Smooth muscle cell (in vitro differentiated cells): ENCODE data around the gene IER5L. TPM values are rescaled to one million over a fixed set of nuclear protein-coding genes. Genes with fewer than 3 reads are reported as not detected.
"Not testable (repeated sequence)": the region's sequence is repeated elsewhere in the genome, so short reads cannot be mapped to it uniquely, and the experiment has no call there.

Source experiments
- DNase-seq: peaks from one replicate; lab custom pipeline; 2025; ENCODE audit not compliant: unreplicated experiment; lab: John Stamatoyannopoulos, UW
- H2AFZ ChIP-seq: fragments of 200-600 bp; sonication (generic); 2 replicates; pipeline ENCODE4 v1.6.0; 2016; ENCODE audit warnings: antibody characterized with exemption, low read depth, mild to moderate bottlenecking
- H3F3A ChIP-seq: fragments of 200-600 bp; sonication (generic); 2 replicates; pipeline ENCODE4 v1.6.0; 2017; ENCODE audit warnings: antibody characterized with exemption, low read depth
- H3K27ac ChIP-seq: fragments of 200-600 bp; sonication (generic); 2 replicates; pipeline ENCODE4 v1.5.1; 2016; ENCODE audit warnings: low read depth, mild to moderate bottlenecking
- H3K27me3 ChIP-seq: fragments of 200-600 bp; sonication (generic); 2 replicates; pipeline ENCODE4 v1.6.1; 2016; ENCODE audit warnings: low read depth, mild to moderate bottlenecking
- H3K36me3 ChIP-seq: fragments of 200-600 bp; sonication (generic); 2 replicates; pipeline ENCODE4 v1.5.1; 2016; ENCODE audit warnings: low read depth
- H3K4me1 ChIP-seq: fragments of 200-600 bp; sonication (generic); 2 replicates; pipeline ENCODE4 v1.5.1; 2016; ENCODE audit warnings: low read depth
- H3K4me2 ChIP-seq: fragments of 200-600 bp; sonication (generic); 2 replicates; pipeline ENCODE4 v1.6.0; 2016; ENCODE audit warnings: mild to moderate bottlenecking
- H3K4me3 ChIP-seq: fragments of 200-600 bp; sonication (generic); 2 replicates; pipeline ENCODE4 v1.5.1; 2016; ENCODE audit warnings: mild to moderate bottlenecking
- H3K79me2 ChIP-seq: fragments of 200-600 bp; sonication (generic); 2 replicates; pipeline ENCODE4 v1.6.0; 2016; ENCODE audit warnings: low read depth, mild to moderate bottlenecking
- H3K9ac ChIP-seq: fragments of 200-600 bp; sonication (generic); 2 replicates; pipeline ENCODE4 v1.6.0; 2016; ENCODE audit warnings: low read depth
- H3K9me3 ChIP-seq: fragments of 200-600 bp; sonication (generic); replicated peaks from 2 replicates; pipeline ENCODE4 v1.5.1; 2016; ENCODE audit warnings: low read depth
- H4K20me1 ChIP-seq: fragments of 200-600 bp; sonication (generic); 2 replicates; pipeline ENCODE4 v1.6.0; 2016; ENCODE audit warnings: low read depth
- WGBS: methylation state at CpG from one replicate; pipeline ENCODE4 v1.1.7; 2016; ENCODE audit warnings: low lambda C conversion rate; 5-methylcytosine and 5-hydroxymethylcytosine counted together
- polyA plus RNA-seq: library from polyadenylated mRNA; unstranded; fragments of >200 nt; fragmentation: Nextera tagmentation; extraction: Ambion mirVana; gene quantifications from 2 replicates; pipeline ENCODE4 v1.2.1, GENCODE V29; 2016
- total RNA-seq: library from RNA; depleted of rRNA; stranded (reverse); fragments of >200 nt; gene quantifications from 2 replicates; pipeline ENCODE4 v1.2.3, GENCODE V29; 2014
- TF ChIP-seq, protein P1 (sequence below): fragments of 200-600 bp; sonication (generic); IDR thresholded peaks from 2 replicates; pipeline ENCODE4 v1.5.1; 2017; ENCODE audit warnings: borderline replicate concordance, mild to moderate bottlenecking, antibody characterized with exemption; ENCODE audit not compliant: insufficient read depth, poor library complexity, severe bottlenecking

The IER5L gene
- total and polyA plus RNA-seq, 2 experiments from 2014 or later: 28.3 to 31.7 TPM

DNA sequence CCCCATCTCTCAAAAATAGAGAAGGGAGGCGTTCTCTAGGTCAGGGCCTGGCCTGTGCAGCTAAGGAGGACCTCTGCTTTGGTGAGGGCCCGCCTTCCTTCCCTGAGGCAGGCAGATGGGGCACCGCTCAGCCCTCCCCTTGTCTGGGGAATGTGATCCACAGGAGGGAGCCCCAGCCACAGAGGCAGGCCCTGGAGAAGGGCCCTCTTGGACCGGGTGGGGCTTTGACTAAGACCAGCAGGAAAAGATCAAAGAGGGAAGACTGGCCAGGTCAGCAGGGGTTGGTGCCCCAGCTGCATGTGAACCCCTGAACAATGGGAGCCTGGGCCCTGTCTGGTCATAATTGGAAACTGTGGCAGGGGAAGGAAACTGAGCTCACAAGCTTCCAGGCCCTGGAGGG, 45.0 kb downstream of the IER5L start:
- peaks cover 6% of the 10 kb centered on the region for H3F3A ChIP-seq
- no peak overlapping the region for H2AFZ ChIP-seq
- no peak overlapping the region for H3K4me2 ChIP-seq
- no peaks in the 10 kb centered on the region for H3K79me2 ChIP-seq
- H3K36me3 ChIP-seq: peaks cover 4% of the 10 kb centered on the region
- no peak for DNase-seq
- no peak overlapping the region for H3K9ac ChIP-seq
- H3K4me3 ChIP-seq: no peak overlapping the region
- WGBS: 90% methylated on average over 4 of the region's 4 CpGs
- H3K9me3 ChIP-seq: no peaks in the 10 kb centered on the region
- no peaks in the 10 kb centered on the region for H3K4me1 ChIP-seq
- no peaks in the 10 kb centered on the region for H4K20me1 ChIP-seq
- H3K27me3 ChIP-seq: no peaks in the 10 kb centered on the region
- TF ChIP-seq, protein P1, sequence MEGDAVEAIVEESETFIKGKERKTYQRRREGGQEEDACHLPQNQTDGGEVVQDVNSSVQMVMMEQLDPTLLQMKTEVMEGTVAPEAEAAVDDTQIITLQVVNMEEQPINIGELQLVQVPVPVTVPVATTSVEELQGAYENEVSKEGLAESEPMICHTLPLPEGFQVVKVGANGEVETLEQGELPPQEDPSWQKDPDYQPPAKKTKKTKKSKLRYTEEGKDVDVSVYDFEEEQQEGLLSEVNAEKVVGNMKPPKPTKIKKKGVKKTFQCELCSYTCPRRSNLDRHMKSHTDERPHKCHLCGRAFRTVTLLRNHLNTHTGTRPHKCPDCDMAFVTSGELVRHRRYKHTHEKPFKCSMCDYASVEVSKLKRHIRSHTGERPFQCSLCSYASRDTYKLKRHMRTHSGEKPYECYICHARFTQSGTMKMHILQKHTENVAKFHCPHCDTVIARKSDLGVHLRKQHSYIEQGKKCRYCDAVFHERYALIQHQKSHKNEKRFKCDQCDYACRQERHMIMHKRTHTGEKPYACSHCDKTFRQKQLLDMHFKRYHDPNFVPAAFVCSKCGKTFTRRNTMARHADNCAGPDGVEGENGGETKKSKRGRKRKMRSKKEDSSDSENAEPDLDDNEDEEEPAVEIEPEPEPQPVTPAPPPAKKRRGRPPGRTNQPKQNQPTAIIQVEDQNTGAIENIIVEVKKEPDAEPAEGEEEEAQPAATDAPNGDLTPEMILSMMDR: no peak
- no peak overlapping the region for H3K27ac ChIP-seq

DNA sequence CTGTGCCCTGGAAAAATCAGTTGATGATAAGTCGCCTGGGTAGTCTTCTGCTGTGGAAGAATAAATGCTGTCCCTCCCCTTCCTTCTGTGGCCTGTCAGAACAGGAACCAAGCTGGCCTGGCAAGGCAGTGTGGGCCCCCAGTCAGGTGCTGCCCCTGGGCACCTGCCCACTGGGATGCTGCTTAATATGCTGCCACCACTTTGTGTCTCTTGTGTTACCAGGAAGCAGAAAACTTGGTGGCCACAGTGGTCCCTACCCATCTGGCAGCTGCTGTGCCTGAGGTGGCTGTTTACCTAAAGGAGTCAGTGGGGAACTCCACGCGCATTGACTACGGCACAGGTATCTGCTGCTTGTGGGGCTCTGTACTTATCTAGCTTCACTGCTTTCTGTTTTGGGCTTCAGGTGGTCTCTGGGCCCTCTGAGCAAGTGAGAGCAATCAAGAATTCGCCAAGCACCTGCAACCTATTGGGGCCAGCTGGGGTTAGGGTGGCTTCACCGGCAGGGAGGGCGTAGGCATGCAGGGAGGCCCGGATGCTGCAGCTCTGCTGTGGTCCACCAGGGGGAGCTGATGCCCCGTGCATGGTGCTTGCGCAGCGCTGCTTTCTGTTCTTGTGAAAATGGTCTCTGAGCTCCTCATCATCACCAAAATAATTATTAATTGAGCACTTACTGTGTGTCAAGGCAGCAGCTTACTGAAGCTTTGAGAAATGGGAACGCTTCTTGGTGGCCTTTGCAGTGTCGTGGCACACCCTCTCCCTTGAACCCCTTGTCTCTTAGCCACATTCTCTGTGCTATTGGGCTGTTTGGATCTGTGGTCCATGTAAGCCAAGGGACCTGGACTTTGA, 46.5 kb downstream of the IER5L start:
- TF ChIP-seq, protein P1: peak; percentile 95
- Histone ChIP-seq H3K4me3 (no peak overlapping the region), H3K27me3 (no peaks in the 10 kb centered on the region), H3K4me1 (peaks cover 14% of the 10 kb centered on the region), H3K9ac (no peak overlapping the region), H3F3A (no peaks in the 10 kb centered on the region), H3K27ac (no peak overlapping the region), H2AFZ (no peak overlapping the region), H3K36me3 (peaks cover 4% of the 10 kb centered on the region), H3K4me2 (no peak overlapping the region), H3K79me2 (no peaks in the 10 kb centered on the region), H4K20me1 (no peaks in the 10 kb centered on the region), H3K9me3 (no peaks in the 10 kb centered on the region)
- peak; percentile 40 for DNase-seq
- WGBS: 48% methylated on average over 13 of the region's 13 CpGs

DNA sequence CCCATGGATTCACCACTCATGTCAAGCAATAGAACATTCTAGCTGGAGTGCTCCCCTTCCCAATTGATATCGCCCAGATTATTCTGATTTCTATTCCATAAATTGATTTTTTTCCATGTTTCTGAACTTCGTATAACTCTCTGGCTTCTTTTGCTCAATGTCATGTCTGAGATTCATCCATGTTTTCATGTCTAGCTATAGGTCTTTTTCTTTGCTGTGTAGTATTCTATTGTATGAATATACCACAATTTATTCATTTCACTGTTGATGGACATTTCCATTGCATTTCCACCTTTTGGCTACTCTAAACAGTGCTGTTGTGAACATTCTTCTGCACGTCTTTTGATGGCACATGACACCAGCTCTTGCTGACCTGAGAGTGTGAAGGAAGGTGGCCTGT, 47.3 kb downstream of the IER5L start:
- Histone ChIP-seq H4K20me1 (no peaks in the 10 kb centered on the region), H3K79me2 (no peaks in the 10 kb centered on the region), H3K4me3 (no peak overlapping the region), H3K27me3 (no peaks in the 10 kb centered on the region), H3F3A (no peaks in the 10 kb centered on the region), H3K4me2 (no peak overlapping the region), H3K9ac (no peak overlapping the region), H3K27ac (no peak overlapping the region), H3K9me3 (no peaks in the 10 kb centered on the region), H3K4me1 (peaks cover 20% of the 10 kb centered on the region), H3K36me3 (peaks cover 4% of the 10 kb centered on the region), H2AFZ (no peak overlapping the region)
- WGBS: 67% methylated on average over 3 of the region's 3 CpGs
- TF ChIP-seq, protein P1: no peak
- DNase-seq: no peak

DNA sequence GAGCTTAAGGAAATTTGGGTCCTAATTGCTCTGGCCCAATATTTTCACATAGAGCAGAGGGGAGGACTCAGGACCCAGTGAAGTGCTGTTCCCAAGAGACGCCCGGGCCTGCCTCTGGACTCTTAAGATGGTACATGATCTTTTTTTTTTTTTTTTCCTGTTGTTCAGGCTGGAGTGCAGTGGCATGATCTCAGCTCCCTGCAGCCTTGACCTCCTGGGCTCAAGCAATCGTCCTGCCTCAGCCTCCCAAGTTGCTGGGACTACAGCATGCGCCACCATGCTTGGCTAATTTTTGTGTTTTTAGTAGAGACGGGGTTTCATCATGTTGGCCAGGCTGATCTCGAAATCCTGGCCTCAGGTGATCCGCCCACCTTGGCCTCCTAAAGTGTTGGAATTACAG, 47.8 kb downstream of the IER5L start:
- not testable (repeated sequence) for H2AFZ ChIP-seq, H3K9ac ChIP-seq, H3K4me3 ChIP-seq, H3F3A ChIP-seq, H3K4me2 ChIP-seq, H3K79me2 ChIP-seq, H3K36me3 ChIP-seq, H3K27me3 ChIP-seq, H4K20me1 ChIP-seq, H3K27ac ChIP-seq, DNase-seq, H3K9me3 ChIP-seq
- peaks cover 20% of the 10 kb centered on the region for H3K4me1 ChIP-seq
- 97% methylated on average over 7 of the region's 7 CpGs for WGBS
